ENCODE data around the gene DGLUCY.

DGLUCY gene

DNA sequence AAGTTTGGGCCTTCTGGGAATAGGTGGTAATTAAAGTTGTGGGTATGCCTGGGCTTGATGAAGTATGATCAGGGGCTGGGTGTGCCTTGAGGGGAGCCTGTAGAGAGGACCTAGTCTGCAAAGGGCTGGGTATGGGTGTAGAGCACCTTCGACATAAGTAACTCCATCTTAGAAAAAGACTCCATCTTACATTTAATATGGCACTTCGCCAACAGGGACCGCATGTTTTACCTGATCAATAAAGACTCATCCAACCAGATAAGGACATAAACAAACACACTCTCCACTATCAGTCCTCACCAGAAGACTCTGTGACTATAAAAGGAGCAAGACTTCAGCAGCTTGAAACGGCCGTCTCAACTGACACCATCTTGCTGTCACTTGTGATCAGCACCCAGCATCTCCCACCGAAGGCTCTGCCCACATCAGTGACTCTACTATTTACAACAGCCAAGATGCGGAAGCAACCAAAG, 154.1 kb downstream of the DGLUCY start:
- TF ChIP-seq, protein P1, sequence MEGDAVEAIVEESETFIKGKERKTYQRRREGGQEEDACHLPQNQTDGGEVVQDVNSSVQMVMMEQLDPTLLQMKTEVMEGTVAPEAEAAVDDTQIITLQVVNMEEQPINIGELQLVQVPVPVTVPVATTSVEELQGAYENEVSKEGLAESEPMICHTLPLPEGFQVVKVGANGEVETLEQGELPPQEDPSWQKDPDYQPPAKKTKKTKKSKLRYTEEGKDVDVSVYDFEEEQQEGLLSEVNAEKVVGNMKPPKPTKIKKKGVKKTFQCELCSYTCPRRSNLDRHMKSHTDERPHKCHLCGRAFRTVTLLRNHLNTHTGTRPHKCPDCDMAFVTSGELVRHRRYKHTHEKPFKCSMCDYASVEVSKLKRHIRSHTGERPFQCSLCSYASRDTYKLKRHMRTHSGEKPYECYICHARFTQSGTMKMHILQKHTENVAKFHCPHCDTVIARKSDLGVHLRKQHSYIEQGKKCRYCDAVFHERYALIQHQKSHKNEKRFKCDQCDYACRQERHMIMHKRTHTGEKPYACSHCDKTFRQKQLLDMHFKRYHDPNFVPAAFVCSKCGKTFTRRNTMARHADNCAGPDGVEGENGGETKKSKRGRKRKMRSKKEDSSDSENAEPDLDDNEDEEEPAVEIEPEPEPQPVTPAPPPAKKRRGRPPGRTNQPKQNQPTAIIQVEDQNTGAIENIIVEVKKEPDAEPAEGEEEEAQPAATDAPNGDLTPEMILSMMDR (IDR thresholded peaks at IDR 0.05; ENCODE audit: borderline replicate concordance, insufficient read depth, low read depth, low read length) = no peak
- H3K4me3 ChIP-seq (ENCODE audit: low read depth, low read length) = no peak overlapping the region

DNA sequence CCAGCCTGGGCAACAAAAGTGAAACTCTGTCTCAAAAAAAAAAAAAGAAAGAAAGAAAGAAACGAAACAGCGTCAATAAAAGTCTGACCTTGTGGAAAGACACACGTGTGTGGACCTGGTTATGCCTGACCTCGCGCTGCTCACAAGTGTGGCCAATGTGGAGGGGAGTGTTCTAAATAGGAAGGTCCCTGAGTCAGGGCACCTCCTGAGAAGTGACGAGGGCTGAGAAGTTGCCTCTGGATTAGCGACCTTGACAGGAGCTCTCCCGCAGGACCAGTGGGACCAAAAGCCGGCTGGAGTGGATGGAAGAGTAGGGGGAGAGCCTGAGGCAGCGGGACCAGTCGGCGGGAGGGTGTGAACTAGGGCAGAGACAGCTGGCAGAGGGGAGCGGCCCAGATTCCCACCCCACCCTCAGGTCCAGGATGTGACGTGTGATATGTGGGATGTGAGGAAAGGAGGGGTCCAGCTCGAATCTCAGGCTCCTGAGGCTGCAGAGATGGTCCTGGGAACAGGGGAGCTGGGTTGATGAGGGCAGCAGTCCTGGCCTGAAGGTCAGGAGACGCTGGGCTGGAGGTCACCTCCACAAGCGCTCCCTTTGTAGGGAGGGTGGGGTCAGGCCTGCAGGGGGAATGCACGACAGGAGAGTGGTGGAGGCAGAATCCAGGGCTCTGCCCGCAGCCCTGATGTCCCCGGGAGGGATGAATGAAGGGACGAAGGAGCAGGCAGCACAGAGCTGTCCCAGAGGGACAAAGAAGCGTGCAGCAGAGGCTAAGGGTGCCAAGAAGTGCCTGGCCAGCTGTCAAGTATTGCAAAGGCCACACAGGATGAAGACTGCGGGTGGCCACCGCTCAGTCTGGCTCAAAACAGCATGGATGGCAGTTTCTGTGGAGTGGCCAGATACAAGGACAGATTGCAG, 155.5 kb downstream of the DGLUCY start:
- TF ChIP-seq, protein P1 (IDR thresholded peaks at IDR 0.05; ENCODE audit: borderline replicate concordance, insufficient read depth, low read depth, low read length) = no peak
- no peak overlapping the region for H3K4me3 ChIP-seq (ENCODE audit: low read depth, low read length)

DNA sequence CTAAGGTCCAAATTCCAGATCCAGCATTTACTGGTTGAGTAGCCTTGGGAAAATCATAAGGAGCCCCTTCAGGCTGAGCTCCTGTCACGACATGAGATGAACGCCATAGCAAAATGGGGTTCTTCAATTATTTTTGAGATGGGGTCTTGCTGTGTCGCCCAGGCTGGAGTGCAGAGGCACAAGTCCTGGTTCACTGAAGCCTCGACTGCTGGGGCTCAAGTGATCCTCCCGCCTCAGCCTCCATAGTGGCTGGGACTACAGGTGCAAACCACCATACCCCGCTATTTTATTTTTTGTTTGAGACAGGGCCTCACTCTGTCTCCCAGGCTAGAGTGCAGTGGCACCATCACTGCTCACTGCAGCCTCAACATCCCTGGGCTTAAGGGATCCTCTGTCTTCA, 156.3 kb downstream of the DGLUCY start:
- TF ChIP-seq, protein P1 (IDR thresholded peaks at IDR 0.05; ENCODE audit: borderline replicate concordance, insufficient read depth, low read depth, low read length) = no peak
- H3K4me3 ChIP-seq (ENCODE audit: low read depth, low read length) = no peak overlapping the region

DNA sequence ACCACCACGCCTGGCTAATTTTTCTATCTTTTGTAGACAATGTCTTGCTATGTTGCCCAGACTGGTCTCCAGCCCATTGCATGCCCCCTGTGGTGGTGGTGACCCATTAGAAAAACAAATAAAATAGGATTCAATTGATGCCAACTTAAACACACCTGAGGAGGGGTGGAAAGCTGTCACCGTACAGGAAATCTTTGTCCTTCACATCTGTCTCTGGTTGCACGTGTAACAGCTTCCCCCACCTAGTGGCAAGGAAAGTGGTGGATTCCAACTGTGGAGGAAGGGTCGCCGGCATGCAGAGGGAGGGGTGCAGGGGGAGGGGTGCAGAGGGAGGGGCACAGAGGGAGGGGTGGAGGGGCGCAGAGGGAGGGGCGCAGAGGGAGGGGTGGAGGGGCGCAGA, 156.7 kb downstream of the DGLUCY start:
- TF ChIP-seq, protein P1 (IDR thresholded peaks at IDR 0.05; ENCODE audit: borderline replicate concordance, insufficient read depth, low read depth, low read length) = no peak
- H3K4me3 ChIP-seq (ENCODE audit: low read depth, low read length) = no peak overlapping the region

DNA sequence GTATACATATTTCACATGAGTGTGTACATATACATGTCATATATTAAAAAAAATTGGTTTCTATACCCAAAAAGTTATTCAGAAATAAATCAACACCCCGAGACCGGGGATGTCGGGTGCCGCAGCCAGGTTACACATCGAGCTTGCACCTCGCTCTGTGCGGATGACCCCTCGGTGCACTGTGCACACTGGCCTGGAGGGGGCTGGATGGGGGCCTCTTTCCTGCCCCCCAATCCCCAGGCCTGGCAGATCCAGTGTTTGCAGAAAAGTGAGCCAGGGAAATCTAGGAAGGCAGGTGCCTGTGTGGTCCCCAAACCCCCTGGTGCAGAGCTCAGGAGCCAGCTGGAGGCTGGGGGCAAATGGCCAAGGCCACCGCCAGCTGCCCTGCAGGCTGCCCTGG, 157.8 kb downstream of the DGLUCY start:
- TF ChIP-seq, protein P1 (IDR thresholded peaks at IDR 0.05; ENCODE audit: borderline replicate concordance, insufficient read depth, low read depth, low read length) = no peak

DNA sequence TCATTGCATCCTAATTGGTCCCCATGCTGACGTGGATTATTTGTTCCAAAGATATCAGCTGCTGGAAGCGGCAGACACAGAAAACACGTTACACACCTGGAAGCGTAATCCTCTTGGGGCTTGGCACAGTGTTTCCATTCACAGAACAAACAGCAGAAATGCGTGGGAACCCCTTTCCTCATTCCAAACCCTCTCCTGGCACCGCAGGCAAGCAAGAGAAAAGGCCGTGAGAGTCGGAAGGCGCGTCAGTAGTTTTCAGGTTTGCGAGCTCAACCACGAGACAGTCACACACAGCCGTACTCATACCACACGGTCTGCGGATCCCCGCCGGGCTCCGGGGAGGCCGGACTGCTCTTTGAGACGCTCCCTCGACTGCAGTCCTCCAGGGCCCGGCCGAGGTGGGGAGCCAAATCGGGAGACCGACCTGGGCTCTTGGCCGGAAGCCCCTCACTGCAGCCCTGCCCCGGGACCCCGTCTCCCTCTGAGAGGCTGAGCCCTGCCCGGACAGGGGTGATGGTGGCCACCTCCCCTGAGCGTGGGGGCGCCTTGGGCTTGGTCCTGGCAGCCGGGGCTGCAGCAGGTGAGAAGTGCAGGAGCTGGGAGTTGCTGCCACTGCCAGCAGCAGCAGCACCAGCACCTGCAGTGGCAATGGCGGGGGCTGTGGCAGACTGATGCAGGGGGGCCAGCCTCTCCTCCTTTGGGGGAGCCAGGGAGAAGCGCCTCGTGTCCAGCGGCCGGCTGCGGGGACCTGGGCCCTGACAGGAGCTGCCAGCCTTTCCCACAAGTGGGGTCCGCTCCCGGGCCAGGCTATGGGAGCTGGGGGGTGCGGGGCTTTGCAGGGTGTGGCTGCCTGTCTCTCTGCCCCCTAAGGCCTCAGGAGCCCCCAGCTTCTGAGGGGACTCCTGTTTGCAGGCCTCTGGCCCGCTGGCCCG, 158.7 kb downstream of the DGLUCY start:
- TF ChIP-seq, protein P1 (IDR thresholded peaks at IDR 0.05; ENCODE audit: borderline replicate concordance, insufficient read depth, low read depth, low read length) = no peak
- H3K4me3 ChIP-seq (ENCODE audit: low read depth, low read length) = no peak overlapping the region

More for the DNA sequence above, 157.8 kb downstream of the DGLUCY start:
- H3K4me3 ChIP-seq (ENCODE audit: low read depth, low read length) = no peak overlapping the region

All from GM12875 (cell line).